GM19043 (cell line): ENCODE results near the gene MEIOC.
"Not testable (repeated sequence)": the region's sequence is repeated elsewhere in the genome, so short reads cannot be mapped to it uniquely, and the experiment has no call there.

Source experiments
- ATAC-seq: cut with Tn5 transposase; IDR thresholded peaks from one replicate; pipeline ENCODE4 v1.9.1; 2021; ENCODE audit warnings: low read depth; ENCODE audit not compliant: unreplicated experiment

Gene MEIOC

DNA sequence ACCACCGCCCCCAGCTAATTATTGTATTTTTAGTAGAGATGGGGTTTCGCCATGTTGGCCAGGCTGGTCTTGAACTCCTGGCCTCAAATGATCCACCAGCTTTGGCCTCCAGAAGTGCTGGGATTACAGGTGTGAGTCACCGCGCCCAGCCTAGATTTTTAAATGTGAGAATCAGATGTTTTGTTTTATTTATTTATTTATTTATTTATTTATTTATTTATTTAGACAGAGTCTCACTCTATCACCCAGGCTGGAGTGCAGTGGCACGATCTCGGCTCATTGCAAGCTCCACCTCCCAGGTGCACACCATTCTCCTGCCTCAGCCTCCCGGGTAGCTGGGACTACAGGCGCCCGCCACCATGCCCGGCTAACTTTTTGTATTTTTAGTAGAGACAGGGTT lies 44.0 kb downstream of the MEIOC start:
- not testable (repeated sequence) for ATAC-seq

GRCh38 chr17:44707755-44708400 lies 51.6 kb downstream of the MEIOC start:
- ATAC-seq: no peak

DNA sequence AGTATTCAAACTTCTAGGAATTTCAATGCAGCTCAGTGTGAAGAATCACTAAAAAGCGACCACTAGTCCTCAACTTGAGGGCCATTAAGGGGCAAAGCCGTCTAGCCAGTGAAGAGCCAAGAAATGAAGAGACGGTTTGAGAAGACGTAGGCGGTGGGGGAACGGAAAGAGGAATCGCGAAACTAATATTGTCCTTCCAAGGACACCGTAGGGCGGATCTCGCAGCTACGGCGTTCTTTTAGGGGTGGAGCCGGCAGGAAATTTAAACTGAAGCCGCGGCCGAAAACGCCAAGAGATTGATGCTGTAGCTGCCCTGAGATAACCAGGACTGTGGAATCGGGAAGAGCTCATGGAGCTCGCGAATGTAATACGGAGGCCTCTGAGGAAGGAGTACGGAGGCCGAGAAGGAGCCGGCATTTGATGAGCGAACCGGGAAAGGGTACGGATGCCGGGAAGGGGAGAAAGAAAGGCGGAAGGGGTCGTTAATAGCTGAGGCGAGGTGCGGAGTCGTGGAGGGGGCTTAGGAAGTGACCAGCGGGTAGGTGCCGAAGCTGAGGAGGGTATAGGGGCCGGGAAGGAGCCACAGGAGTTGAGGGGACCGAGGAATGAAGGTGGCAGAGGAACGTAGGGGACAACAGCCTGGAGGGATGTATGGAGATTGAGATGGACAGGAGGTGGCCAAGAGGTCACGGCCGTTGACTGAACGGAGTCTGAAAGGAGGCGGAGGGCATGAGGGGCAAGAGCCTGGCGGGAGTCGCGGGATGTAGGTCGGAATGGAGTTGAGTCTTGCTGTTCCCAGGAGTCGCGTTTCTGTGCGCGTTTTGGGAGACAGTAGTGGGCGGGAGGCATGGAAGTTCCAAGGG lies 52.4 kb downstream of the MEIOC start, which contains the start of gene DBF4B:
TSS of gene DBF4B (plus strand) at position 265 of the 863 bp plus-strand sequence. CDS start at position 421, 156 bp downstream.
- no peak for ATAC-seq

- ATAC-seq: no peak
These were observed 63.2 kb downstream of the MEIOC start for GRCh38 chr17:44719444-44719843.

- ATAC-seq: no peak
These were observed 66.0 kb downstream of the MEIOC start for GRCh38 chr17:44722254-44722653.
